Tibial artery (tissue), 4 donors: Measurements from ENCODE around the gene COTL1.

Source experiments
- DNase-seq, 2 donors: peaks; one replicate each; pipeline ENCODE4 v3.0.0-alpha.2; 2019
- H3K27ac ChIP-seq, 2 donors: fragments of 200-600 bp; sonication (generic) in 1 of 2; 1 replicate in 1 of 2; 2 replicates in 1 of 2; pipeline ENCODE4 v1.5.1; 2018 to 2019; ENCODE audit warnings: mild to moderate bottlenecking in 1 of 2
- H3K27me3 ChIP-seq, 2 donors: fragments of 200-600 bp; sonication (generic) in 1 of 2; one replicate each; pipeline versions ENCODE4 v1.5.1 to v1.6.0; 2016 to 2019
- H3K36me3 ChIP-seq, 3 donors: fragments of 200-600 bp; sonication (generic) in 2 of 3; one replicate each; pipeline ENCODE4 v1.5.1; 2016 to 2019; ENCODE audit warnings: mild to moderate bottlenecking in 2 of 3
- H3K4me1 ChIP-seq, 4 donors: fragments of 200-600 bp; sonication (generic) in 2 of 4; 1 replicate in 3 of 4; 2 replicates in 1 of 4; pipeline ENCODE4 v1.5.1; 2016 to 2019
- H3K4me3 ChIP-seq, 2 donors: fragments of 200-600 bp; sonication (generic) in 1 of 2; 1 replicate in 1 of 2; 2 replicates in 1 of 2; pipeline ENCODE4 v1.5.1; 2018 to 2019; ENCODE audit warnings: mild to moderate bottlenecking in 2 of 2
- H3K9me3 ChIP-seq, 3 donors: fragments of 200-600 bp; sonication (generic) in 1 of 3; one replicate each; pipeline ENCODE4 v1.5.1; 2016 to 2019
- intact Hi-C: fragments of 100-400 bp; cut with DNase I; formaldehyde crosslinking; loops from one replicate; pipeline ENCODE4 v1.15.0; 2023; ENCODE audit warnings: low total_unique reads
- TF ChIP-seq, protein P1 (sequence below), 2 experiments: fragments of 200-600 bp in 1 of 2; fragments of 450-650 bp in 1 of 2; IDR thresholded peaks; one replicate each; pipeline ENCODE4 v1.5.1; 2017 to 2019; ENCODE audit warnings: antibody characterized with exemption in 2 of 2, mild to moderate bottlenecking in 1 of 2, moderate library complexity in 1 of 2

COTL1 gene

DNA sequence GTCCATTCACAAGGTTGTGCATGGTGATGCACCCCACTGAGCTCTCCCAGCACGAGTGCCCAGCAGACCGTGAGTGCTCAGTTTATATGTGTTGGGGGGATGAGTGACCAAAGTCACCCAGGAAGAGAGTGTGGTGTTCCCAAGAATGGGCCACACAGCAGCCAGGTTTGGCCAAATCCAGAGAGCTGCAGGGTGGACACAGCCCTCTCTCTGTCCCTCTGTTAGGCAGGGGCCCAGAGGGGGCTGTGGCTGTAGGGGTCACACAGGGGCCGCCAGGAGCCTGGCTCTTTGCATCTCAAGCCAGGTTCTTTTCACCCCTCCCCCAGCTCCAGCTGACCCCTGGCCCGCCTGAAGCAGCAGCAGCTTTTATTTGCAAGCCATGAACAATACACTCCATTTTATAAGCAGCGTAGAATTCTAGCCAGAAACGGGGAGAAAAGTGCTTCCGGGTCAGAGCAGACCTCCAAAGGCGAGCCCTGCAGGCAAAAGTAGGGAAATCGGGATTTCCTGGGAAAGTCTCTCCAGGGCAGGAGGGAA is 13.3 kb downstream of the COTL1 start:
- H3K36me3 ChIP-seq: no peaks in the 10 kb centered on the region
- TF ChIP-seq, protein P1, sequence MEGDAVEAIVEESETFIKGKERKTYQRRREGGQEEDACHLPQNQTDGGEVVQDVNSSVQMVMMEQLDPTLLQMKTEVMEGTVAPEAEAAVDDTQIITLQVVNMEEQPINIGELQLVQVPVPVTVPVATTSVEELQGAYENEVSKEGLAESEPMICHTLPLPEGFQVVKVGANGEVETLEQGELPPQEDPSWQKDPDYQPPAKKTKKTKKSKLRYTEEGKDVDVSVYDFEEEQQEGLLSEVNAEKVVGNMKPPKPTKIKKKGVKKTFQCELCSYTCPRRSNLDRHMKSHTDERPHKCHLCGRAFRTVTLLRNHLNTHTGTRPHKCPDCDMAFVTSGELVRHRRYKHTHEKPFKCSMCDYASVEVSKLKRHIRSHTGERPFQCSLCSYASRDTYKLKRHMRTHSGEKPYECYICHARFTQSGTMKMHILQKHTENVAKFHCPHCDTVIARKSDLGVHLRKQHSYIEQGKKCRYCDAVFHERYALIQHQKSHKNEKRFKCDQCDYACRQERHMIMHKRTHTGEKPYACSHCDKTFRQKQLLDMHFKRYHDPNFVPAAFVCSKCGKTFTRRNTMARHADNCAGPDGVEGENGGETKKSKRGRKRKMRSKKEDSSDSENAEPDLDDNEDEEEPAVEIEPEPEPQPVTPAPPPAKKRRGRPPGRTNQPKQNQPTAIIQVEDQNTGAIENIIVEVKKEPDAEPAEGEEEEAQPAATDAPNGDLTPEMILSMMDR (IDR thresholded peaks at IDR 0.05): no peak
- H3K4me3 ChIP-seq: no peak overlapping the region
- intact Hi-C loops: loop anchor here (5.0 kb wide), 2 partner anchors 72 to 1852 kb away; no protein-coding TSS in a partner anchor
- DNase-seq: no peak
- no peak overlapping the region for H3K27ac ChIP-seq
- no peaks in the 10 kb centered on the region for H3K27me3 ChIP-seq
- peaks cover 6 to 20% (median 17%) of the 10 kb centered on the region in 4 donors for H3K4me1 ChIP-seq
- peaks cover 0 to 5% (median 0%) of the 10 kb centered on the region in 3 donors for H3K9me3 ChIP-seq

- DNase-seq: no peak
- H3K4me3 ChIP-seq: no peak overlapping the region
- intact Hi-C loops: loop anchor here (5.0 kb wide), 2 partner anchors 72 to 1852 kb away; no protein-coding TSS in a partner anchor
- peak overlapping the region; percentile 51 to 68 for H3K27ac ChIP-seq
- TF ChIP-seq, protein P1 (IDR thresholded peaks at IDR 0.05): no peak
- H3K27me3 ChIP-seq: no peaks in the 10 kb centered on the region
- no peaks in the 10 kb centered on the region for H3K36me3 ChIP-seq
- H3K4me1 ChIP-seq: peaks cover 6 to 26% (median 20%) of the 10 kb centered on the region in 4 donors
- H3K9me3 ChIP-seq: peaks cover 0 to 5% (median 0%) of the 10 kb centered on the region in 3 donors
These were observed 13.9 kb downstream of the COTL1 start for GRCh38 chr16:84603940-84604339.

GRCh38 chr16:84603140-84603816 is 14.6 kb downstream of the COTL1 start:
- H3K36me3 ChIP-seq: no peaks in the 10 kb centered on the region
- TF ChIP-seq, protein P1 (IDR thresholded peaks at IDR 0.05): no peak
- peaks cover 6 to 30% (median 21%) of the 10 kb centered on the region in 4 donors for H3K4me1 ChIP-seq
- no peaks in the 10 kb centered on the region for H3K27me3 ChIP-seq
- H3K27ac ChIP-seq: peak overlapping the region; percentile 51 to 68
- intact Hi-C loops: loop anchor here (5.0 kb wide), 2 partner anchors 71 to 1851 kb away; no protein-coding TSS in a partner anchor
- peak; percentile 95 to 96 for DNase-seq
- H3K9me3 ChIP-seq: peaks cover 0 to 5% (median 0%) of the 10 kb centered on the region in 3 donors
- H3K4me3 ChIP-seq: peak overlapping the region in 1 of 2 donors; percentile 17

- Histone ChIP-seq H3K27me3 (no peaks in the 10 kb centered on the region), H3K9me3 (peaks cover 0 to 5% (median 0%) of the 10 kb centered on the region in 3 donors), H3K4me1 (peaks cover 6 to 30% (median 21%) of the 10 kb centered on the region in 4 donors), H3K36me3 (no peaks in the 10 kb centered on the region), H3K4me3 (no peak overlapping the region), H3K27ac (peak overlapping the region in 1 of 2 donors; percentile 51)
- DNase-seq: no peak
- TF ChIP-seq, protein P1 (IDR thresholded peaks at IDR 0.05): no peak
- intact Hi-C loops: loop anchor here (5.0 kb wide), 2 partner anchors 68 to 1848 kb away; no protein-coding TSS in a partner anchor
These were observed 17.3 kb downstream of the COTL1 start for GRCh38 chr16:84600343-84601229.

DNA sequence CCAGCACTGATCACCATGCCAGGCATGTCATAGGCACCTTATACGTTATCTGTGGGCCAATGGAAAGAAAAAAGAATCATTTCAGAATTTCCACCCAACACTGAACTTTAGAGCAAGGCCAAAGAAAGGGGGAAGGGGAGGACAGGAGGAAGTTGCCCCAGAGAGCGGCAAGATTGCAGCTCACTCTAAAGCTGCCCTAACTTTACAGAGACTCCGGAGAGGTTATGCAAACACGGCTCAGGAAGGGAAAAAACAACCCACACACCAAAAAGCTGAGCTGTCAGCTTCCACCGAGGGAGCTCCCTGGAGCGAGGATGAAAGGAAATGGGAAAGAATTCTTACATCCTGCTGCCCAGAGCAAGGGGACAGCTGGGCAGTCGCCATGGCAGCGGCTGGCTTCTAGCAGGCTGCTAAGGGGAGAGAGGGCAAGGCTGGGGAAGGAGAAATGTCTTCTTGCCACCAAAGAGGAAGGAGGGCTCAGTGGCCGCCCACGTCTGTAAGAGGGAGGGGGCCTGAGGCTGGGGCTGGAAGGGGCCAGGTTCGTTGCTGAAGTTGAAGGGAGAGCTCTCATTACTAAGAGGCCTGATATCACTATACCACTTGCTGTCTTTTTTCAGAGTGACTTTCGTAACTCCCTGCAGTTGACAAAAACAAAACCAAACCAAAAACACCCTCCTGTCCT is 18.2 kb downstream of the COTL1 start:
- Histone ChIP-seq H3K4me3 (peak overlapping the region in 1 of 2 donors; percentile 29), H3K27me3 (no peaks in the 10 kb centered on the region), H3K4me1 (peaks cover 6 to 30% (median 21%) of the 10 kb centered on the region in 4 donors), H3K27ac (peak overlapping the region; percentile 6 to 51), H3K9me3 (no peaks in the 10 kb centered on the region), H3K36me3 (no peaks in the 10 kb centered on the region)
- TF ChIP-seq, protein P1 (IDR thresholded peaks at IDR 0.05): no peak
- peak; percentile 58 to 76 for DNase-seq
- intact Hi-C loops: loop anchor here (5.0 kb wide), 2 partner anchors 67 to 1847 kb away; no protein-coding TSS in a partner anchor
